H1 (cell line): ENCODE measurements around the gene CAMK2N2. TPM values are rescaled to one million over a fixed set of nuclear protein-coding genes. Genes with fewer than 3 reads are reported as not detected.

Experiments used
- BACH1 ChIP-seq: IDR thresholded peaks from 2 replicates; pipeline ENCODE4 v1.6.1; 2012; ENCODE audit warnings: low read length, improper control_type of control experiment
- BCL11A ChIP-seq, 2 experiments: IDR thresholded peaks; one replicate each; pipeline ENCODE4 v1.6.1; 2011; ENCODE audit warnings: low read depth in 2 of 2, low read length in 2 of 2, mild to moderate bottlenecking in 2 of 2
- CHD2 ChIP-seq: IDR thresholded peaks from 2 replicates; pipeline ENCODE4 v1.6.1; 2012; ENCODE audit warnings: low read length, improper control_type of control experiment
- CREB1 ChIP-seq: IDR thresholded peaks from 2 replicates; pipeline ENCODE4 v1.6.1; 2012; ENCODE audit warnings: inconsistent platforms
- GABPA ChIP-seq: IDR thresholded peaks from 2 replicates; pipeline ENCODE4 v1.6.1; 2011; ENCODE audit warnings: mild to moderate bottlenecking, low read length, moderate library complexity, borderline replicate concordance; ENCODE audit not compliant: insufficient read depth
- HDAC2 ChIP-seq, 2 experiments: fragments of 300-600 bp in 1 of 2; sonication (generic) in 1 of 2; IDR thresholded peaks; 2 replicates each; pipeline ENCODE4 v1.6.1; 2011 to 2012; ENCODE audit warnings: low read depth in 2 of 2, low read length in 2 of 2, mild to moderate bottlenecking in 2 of 2, moderate library complexity in 2 of 2, borderline replicate concordance in 1 of 2, inconsistent platforms in 1 of 2
- JUND ChIP-seq: IDR thresholded peaks from 2 replicates; pipeline ENCODE4 v1.6.1; 2011; ENCODE audit warnings: mild to moderate bottlenecking, improper control_type of control experiment, low read length
- KDM5A ChIP-seq: fragments of 200-600 bp; IDR thresholded peaks from 2 replicates; pipeline ENCODE4 v1.7.1; 2012; ENCODE audit warnings: mild to moderate bottlenecking, low read length, inconsistent platforms, mixed read lengths
- PHF8 ChIP-seq: fragments of 200-600 bp; sonication (generic); conservative IDR thresholded peaks from 2 replicates; pipeline ENCODE4 v1.7.1; 2012; ENCODE audit warnings: low read depth, mild to moderate bottlenecking, inconsistent platforms, low read length, moderate library complexity
- RAD21 ChIP-seq, 2 experiments: IDR thresholded peaks in 1 of 2; conservative IDR thresholded peaks in 1 of 2; 2 replicates each; pipeline ENCODE4 v1.6.1; 2011; ENCODE audit warnings: low read depth in 2 of 2, low read length in 2 of 2, improper control_type of control experiment in 1 of 2, inconsistent platforms in 1 of 2, mild to moderate bottlenecking in 1 of 2, moderate library complexity in 1 of 2
- polyA plus RNA-seq, 7 experiments: library from polyadenylated mRNA; depleted of rRNA in 3 of 7; stranded (reverse) in 5 of 7; unstranded in 2 of 7; fragments of >200 nt in 5 of 7; fragments of 200-250 nt in 2 of 7; gene quantifications; 1 replicate in 5 of 7; 2 replicates in 1 of 7; 4 replicates in 1 of 7; pipeline versions ENCODE4 v1.2.1 to v1.2.3, GENCODE V29; 2011 to 2013; ENCODE audit warnings: missing spikeins in 2 of 7, mixed read lengths in 2 of 7
- total RNA-seq: library from RNA; stranded (reverse); fragmentation: NEBNext Ultra II Directional; extraction: Animal tissue kit (Norgen Biotek cat#: 25700); gene quantifications from 2 replicates; pipeline ENCODE4 v1.2.1, GENCODE V29; 2021

Gene CAMK2N2
- total and polyA plus RNA-seq, 2 of the 8 experiments (the other 6 are each of a cell fraction or from before 2014, with no cell fraction given) = 4.0 to 17.7 TPM

GRCh38 chr3:184248454-184249411 is 12.6 kb downstream of the CAMK2N2 start, which contains the start of gene ALG3 (continued):
- peak; percentile 59; the same call in 1 of the 2 replicates for TF ChIP-seq CHD2
- TF ChIP-seq CREB1 = peak; percentile 49; the same call in 1 of the 2 replicates
- no peak for TF ChIP-seq BCL11A (IDR thresholded peaks at IDR 0.05; ENCODE audit: low read depth in 2 of 2, low read length in 2 of 2)
- TF ChIP-seq JUND = no peak; the same call in 1 of the 2 replicates
- peak in 1 of 2 experiments; percentile 59; a peak in 1 of 4 replicates for TF ChIP-seq HDAC2 (IDR thresholded peaks at IDR 0.05; ENCODE audit: borderline replicate concordance in 1 of 2, low read depth in 2 of 2, low read length in 2 of 2)
- TF ChIP-seq GABPA = peak; percentile 92
- no peak; a peak in 1 of 4 replicates for TF ChIP-seq RAD21 (IDR thresholded peaks at IDR 0.05 in 1 of 2, conservative IDR thresholded peaks at IDR 0.05 in 1 of 2; ENCODE audit: low read depth in 2 of 2, low read length in 2 of 2)
- peak; percentile 92 for TF ChIP-seq KDM5A
- TF ChIP-seq BACH1 = 0 out of 2 replicates have a peak, but pooled peaks have one; percentile 15
- TF ChIP-seq PHF8 = peak; percentile 95
